NCI-H748 treated with DMSO at 0.1 percent for 48 hours (cell line): ENCODE data around the gene ZNF263.

Experiments
- DNase-seq: peaks from one replicate; lab custom pipeline; 2025; lab: John Stamatoyannopoulos, UW

ZNF263 gene

DNA sequence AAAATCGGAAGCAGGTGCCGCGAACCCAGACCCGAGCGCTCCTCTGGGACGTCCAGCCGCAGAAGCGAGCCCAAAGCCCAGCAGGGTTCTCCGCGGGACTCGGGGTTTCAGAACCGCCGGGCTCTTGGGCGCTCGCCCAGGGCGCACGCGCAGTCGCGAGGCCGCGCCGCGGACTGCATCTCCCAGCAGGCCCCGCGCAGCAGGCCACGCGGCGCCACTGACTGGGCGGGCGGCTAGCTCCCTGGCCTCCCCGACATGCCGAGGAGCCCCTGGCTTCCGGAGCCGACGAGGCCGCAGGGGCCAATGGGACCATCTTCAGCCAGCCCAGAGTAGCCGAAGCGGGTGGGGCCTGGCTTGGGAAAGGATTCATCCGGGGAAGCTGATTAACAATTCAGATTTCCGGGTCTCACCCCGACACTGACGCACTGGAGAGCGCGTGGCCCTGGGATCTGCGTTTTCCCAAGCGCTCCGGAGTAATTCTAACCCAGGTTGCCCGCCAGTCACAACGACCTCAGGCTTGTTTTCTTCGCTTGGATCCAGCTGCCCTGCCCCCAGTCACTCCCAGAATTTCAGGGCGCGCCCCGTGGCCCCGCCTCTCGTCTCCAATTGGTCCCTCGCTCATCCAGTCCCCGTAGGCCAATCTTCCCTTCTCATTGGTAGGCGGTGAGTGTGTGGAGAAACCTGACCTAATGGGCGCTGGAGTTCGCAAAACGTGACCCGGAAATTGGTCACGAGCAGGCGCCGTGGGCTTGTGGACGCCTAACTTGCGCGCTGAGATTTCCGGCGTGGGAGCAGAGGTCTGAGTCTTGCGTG, at the start of gene ZNF263:
Gene ZNF263, plus strand, starts transcription at position 762 of the 813 bp plus-strand sequence. CDS start 328 bp downstream, outside the sequence.
- DNase-seq = peak; percentile 92

DNA sequence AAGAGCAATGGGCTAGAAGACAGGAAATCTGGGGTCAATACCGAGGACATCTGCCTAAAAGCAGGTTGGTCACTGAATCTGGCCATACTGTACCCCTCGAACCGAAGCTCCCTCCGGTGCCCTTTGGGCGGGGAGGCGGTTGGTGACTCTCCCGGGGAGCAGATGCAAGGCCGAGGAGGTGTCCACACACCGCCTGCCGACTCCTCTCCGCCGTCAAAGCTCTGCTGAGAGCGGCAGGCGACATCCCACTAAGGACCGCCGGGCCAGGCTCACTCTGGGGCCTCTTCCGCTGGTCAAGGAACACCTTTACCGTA, 48.8 kb upstream of the ZNF263 start:
- no peak for DNase-seq

DNA sequence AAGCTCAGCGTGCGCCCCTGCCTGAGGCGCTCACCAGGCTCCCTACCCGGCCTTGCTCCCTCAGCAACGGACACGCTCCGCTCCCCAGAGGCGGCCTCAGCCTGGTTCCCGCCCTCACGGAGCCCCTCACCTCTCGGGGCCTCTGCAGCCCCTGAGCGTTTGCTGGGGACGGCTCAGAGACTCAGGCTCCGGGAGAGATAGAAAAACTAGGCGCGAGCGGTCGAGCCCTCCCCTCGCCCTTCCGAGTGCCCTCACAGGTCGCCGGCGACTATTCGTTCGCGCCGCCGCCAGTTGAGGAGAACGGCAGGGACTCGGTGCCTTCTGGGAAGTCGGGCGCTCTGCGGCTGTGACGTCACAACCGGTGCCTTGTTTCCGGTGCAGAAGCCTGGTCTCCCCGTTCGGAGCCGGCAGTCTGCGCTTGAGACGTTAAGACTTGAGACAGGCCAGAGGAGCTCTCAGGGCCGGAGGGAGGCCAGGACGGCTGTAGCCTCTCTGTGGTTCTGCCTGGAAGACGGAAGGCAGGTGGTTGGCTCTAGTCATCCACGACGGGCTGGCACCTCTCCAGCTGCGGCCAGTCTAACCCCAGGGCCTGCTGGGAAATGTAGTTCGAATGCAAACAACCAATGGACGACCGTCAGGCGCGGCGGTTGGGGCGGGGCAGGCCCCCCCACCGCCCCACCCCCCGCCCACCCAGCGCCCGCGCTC, 48.3 kb upstream of the ZNF263 start, which contains the start of gene ZNF200:
Gene ZNF200, minus strand, starts transcription at position 302 of the 705 bp plus-strand sequence. CDS start 1,403 bp downstream, outside the sequence.
- peak; percentile 43 for DNase-seq

DNA sequence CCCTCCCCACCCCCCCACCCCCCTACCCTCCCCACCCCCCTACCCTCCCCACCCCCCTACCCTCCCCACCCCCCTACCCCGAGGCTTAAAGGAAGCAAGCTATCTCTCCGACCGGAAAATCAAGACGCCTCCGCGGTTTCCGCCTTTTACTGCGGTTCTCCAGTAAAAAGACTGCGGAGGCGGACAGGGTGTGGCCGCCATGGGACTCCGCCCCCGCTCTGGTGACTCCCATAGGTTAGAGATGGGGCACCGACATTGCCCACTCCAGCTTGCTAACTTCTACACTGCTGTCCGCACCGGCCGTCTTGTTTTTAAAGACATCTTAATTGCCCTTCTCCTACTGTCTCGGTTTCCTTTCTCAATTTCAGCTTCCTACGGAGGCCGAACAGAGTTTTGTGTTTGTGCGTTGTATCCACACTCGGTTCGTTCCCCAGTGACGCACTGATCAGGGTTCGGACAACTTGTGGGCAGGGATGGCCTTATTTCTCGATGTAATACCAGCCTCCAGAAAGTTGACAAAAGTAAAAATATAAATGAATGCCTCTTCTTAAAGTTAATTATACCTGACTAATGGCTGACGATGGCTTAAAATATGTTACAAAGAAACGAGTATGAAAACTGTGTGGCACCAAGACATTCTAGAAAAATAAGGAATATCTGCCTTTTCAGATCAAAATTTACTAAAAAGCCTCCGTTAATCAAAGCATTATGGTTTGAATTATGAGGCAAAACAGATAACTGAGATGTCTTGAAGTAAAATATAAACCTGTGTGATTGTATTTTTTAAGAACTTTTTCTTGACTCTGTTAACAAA, 47.2 kb upstream of the ZNF263 start:
- no peak for DNase-seq

DNA sequence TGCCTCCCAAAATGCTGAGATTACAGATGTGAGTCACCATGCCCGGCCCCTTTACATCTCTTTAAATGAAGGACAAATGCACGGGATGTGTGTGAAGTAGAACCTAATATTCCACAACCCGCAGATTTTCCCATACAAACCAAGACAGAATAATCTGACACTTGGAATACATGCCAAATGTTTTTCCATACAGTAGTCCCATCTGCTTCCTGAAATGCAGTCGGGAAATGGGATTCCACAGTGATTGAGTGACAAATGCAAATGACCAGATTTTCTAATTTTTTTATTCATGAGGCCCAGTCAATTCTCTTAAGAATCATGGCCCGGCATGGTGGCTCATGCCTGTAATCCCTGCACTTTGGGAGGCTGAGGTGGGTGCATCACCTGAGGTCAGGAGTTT, 41.5 kb upstream of the ZNF263 start:
- DNase-seq = no peak

DNA sequence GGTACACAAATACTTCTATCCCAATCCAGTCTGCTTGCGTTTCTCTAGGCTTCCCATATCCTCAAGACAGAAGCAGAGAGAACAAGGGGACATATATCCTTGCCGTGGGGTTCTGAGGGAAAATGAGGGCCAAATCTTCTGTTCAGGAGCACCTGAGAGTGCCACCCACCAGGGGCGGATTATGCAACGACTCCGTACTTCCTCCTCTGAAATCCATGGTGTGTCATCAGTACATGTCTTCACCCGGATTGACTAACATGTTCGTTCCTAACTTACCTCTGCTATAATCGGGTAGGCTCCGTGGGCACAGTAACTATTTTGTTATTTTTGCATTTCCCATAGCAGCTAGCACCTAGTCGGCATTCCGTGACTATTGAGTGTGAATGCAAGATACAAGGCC, 40.6 kb upstream of the ZNF263 start:
- no peak for DNase-seq

DNA sequence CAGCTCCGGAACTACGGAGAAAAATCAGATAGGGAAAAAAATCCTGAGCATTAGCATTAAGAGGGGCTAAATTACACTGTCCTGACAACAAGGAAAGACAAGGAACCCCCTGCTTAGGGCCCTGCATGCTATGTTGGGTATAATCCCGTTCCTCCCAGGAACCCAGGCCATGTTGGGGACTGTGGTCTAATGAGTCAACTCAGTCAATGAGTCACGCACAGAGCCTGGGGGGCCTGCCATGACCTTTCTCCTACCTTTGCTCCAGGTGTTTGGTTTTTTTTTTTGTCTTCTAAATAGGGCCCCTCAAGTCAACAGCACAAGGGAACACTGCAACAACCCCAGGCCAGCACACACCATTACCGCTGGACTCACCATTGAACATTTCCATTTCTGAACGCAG, 39.4 kb upstream of the ZNF263 start:
- DNase-seq = no peak

DNA sequence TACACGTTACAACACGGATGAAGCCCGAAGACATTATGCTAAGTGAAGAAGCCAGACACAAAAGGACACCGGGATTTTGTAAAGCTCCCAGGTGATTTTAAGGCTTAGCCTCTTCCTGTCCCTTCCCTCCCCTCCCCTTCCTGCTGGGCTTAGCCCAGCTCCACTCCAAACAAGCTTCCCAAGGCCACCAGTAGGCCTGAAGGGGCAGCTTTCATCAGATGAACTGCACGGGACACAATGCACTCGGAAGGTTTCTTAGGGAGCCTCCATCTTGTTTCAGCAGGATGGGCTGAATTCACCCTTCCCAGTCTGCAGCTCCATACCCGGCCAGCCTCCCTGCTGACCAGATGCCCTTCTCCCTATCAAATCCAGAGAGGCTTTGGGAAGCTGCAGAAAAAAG, 37.3 kb upstream of the ZNF263 start:
- DNase-seq = no peak

DNA sequence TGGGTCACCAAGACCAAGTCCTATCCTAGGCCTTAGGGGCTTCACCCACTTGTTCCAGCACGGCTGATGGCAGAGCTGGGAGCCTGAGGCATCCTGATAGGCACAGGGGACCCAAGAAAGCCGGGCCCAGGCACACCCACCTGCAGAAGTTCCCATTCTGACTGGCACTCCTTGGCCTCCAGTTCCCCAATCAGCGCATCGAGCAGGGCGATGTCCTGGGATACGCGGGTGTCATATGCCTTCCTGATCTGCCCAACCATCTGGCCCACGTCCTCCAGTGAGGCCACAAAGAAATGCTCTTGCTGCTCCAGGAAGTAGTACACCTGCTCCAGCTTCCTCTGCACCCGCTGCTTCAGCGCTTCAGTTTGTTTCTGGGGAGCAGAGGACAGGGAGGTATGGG, 36.4 kb upstream of the ZNF263 start:
- no peak for DNase-seq

DNA sequence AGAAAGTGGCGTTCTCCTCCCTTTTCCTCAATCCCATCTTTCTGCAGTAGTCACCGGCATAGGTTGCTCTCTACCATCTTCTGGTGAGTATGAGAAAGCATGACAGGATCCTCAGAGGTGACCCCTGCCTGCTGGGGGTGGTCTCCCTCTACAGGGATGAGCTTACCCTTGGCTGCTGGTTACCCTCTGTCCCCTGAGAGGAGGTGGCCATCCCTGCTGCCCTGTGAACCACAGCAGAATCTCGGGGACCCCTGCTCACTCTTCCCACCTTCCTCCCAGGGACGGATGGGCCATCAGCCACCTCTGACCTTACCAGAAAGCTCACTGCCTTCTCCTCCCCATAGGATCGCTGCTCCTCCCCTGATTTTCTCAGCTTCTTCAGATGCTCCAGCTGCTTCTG, 34.7 kb upstream of the ZNF263 start:
- DNase-seq = no peak

DNA sequence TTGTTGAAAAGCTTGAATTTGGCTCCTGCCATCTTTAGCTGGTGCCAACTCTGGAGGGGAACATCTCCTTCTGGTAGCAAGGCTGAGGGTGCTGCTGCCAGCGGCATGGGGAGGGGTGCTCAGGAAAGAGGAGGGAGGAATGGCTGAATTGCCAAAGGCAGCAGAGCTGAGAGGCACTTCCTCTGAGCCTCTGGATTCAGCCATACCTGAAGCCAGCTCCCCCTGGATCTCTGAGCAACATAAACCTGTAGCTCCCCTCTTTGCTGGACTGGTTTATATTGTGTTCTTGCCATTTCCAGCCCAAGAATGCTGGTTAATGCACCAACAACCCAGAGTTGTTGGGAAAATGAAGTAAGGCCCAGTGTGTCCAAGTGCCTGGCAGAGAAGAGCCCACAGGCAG, 34.3 kb upstream of the ZNF263 start:
- no peak for DNase-seq

DNA sequence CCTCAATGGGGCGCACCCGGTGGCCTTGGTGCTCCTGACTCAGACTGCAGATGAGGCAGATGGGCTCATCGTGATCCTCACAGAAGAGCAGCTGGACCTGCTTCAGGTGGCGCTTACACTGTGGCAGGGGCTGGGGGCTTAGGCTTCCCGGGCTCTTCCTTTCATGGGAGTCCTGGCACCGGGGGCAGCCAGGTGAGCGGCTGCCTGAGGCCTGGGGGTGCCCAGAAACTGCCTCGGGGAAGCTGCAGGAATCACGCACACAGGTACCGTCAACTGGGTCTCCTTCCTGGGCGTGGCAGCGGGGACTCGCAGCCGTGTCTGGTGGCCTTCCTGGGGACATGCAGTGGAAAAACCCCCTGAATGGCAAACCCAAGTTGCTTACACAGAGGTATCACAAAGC, 33.8 kb upstream of the ZNF263 start:
- DNase-seq = no peak

DNA sequence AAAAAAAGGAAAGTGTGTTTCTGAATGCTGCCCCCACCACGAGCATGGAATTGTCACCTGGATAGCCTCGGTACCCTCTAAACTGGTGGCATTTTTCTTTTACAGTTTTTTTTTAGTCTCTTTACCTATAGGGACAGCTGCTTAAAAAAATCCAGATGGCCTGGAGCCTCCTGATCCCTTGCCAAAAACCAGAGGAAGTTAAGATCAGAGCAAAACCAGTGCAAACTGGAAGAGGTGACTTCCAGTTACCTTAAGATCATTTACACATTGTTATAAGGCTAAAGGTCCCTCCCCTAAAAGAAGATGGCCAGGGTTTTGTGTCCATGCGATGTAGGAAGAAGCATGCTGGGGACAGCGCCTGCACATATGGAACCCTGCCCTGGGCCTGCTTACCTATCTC, 30.3 kb upstream of the ZNF263 start:
- no peak for DNase-seq

DNA sequence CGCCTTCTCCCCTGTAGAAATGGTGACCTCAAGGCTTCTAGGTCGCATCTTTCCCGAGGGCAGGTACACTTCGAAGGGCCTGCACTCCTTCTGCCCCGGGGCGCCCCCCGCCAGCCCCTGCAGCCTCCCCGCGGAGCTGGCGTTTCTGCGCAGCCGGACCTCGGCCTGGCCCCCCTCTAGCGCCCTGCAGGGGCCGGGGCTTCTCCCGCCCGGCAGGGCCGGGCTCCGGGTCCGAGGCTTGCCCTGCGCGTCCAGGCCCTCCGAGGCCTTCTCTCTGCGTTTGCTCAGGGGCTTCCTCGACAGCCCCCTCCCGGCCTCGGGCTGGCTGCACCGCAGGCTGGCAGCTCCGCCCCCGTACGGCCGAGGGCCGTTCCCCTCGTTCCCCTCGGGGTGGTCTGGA, 29.0 kb upstream of the ZNF263 start:
- no peak for DNase-seq

DNA sequence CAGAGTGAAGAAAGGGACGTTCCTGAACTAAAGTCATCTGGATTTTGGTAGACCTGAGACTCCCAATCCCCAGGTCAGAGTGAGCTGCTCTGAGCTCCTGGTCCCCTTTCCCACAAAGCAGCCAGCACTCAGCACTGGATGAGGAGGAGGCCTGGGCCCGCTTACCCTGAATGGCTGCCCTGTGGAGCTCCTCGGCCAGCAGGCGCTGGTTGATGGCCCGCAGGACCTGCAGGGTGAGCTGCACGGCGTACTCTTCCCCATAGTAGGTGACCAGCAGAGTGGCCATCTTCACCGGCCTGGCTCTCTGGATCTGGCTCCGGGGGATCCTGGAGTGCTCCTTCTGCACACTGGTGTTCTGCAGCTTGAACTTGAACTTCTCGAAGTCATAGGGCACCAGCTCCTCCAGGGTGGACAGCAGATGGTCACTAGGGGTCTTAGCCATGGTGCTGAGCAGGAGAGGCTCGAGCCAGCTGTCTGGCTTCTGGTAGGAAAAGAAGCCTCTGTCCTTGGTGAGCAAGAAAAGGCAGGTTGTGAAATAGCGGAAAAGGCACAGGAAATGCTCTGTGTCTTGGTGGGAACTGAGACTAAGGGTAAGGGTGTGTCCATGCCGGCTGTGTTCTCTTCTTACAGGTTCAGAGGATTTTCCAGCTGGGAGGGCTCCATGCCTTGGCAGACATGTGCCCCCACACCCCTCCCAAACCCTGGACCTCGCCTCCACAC, 27.0 kb upstream of the ZNF263 start, which contains the start of gene MEFV:
Gene MEFV, minus strand, starts transcription at position 488 of the 720 bp plus-strand sequence. Its CDS starts 46 bp downstream, at position 442.
- no peak for DNase-seq

DNA sequence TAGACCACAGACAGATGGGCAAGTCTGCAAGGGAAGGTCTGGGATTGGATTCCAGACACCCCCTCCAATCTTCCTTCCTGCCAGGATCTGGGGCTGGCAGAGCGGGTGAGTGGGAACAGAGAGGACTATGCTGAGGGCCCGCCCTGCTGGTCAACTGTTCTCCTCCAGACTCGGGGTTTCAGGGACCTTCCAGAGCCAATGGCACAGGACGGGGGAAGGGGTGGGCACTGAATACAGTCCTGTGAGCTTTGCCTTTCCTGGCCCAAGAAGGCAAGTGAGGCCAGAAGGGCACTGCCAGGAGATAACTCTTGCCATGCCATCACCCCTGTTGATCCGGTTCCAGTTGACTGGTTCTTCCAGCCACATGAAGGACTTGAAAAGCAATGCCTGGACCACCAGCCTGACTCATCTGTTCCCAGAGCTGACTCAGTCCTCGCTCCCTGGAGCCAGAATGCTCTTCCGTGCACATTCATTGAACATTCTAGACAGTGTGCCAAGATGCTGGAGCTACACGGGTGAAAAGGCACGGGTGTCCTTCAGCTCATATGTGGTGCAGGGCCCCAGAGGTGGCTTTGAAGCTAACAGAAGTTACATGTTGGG, 26.3 kb upstream of the ZNF263 start:
- DNase-seq = no peak

DNA sequence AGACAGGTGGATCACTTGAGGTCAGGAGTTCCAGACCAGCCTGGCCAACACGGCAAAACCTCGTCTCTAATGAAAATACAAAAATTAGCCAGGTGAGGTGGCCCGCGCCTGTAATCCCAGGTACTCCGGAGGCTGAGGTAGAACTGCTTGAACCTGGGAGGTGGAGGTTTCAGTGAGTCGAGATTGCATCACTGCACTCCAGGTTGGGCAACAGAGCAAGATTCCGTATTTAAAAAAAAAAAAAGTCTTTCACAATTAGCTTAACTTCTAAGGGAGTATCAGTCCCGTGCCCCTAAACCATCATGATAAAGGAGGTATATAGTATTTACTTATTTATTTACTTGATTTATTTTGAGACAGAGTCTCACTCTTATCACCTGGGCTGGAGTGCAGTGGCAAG, 23.5 kb upstream of the ZNF263 start:
- DNase-seq = no peak

DNA sequence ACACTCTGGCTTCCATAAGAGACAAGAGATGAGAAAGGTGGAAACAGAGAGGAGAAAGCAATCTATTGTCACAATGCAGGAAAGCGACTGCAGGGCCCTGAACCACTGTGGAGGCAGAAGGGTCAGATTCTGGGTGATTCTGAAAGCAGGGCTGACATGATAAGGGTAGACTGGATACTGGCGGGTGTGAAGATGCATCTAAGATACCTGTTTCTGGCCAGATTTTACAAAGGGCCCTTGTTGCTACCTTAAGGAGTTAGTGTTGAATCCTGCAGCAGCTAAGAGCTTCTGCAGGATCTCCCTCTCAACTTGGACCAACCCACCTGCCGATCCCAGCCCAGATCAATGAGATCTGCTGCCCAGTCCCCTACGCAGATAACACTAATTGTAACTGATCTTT, 20.8 kb upstream of the ZNF263 start:
- no peak for DNase-seq

DNA sequence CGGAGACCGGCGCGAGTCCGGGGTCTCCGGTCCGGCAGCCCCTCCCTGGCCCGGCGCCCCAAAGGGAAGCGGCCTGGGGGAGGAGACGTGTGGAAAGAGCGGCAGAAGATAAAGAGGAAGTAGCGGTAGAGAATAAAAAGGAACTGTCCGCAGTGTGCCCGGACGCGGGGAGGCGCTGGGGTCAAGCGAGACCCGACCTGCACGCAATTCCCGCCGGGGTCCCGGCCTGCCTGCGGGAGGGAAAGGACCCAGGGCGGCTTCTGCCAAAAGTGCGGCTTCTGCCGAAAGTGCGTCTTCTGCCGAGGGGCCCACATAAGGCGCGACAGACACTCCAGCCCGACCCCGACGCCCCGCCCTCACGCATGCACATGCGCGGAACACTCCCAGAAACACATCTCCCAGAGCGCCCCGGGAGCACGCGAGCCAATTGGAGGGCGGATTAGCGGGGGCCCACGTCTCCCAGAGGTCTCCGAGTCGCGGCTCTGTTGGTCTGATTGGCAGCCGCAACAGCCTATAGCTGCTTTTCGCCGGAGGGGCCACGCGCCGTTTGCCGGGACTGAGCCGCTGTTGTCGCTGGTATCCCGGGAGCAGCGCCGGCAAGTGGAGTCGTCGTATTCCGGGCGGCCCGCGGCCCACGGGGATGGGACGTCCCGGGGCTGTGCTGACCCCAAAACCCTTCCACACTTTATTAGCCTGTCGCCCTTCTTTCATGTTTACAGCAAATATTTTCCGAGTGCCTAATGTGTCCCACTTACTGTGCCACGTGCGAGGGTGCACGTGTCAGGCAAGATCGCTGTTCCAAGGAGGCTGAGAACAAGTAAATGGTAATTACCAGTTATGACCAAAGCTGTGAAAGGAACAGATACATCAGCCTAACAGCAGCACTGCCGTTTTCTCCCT, 18.9 kb upstream of the ZNF263 start:
- peak; percentile 76 for DNase-seq

DNA sequence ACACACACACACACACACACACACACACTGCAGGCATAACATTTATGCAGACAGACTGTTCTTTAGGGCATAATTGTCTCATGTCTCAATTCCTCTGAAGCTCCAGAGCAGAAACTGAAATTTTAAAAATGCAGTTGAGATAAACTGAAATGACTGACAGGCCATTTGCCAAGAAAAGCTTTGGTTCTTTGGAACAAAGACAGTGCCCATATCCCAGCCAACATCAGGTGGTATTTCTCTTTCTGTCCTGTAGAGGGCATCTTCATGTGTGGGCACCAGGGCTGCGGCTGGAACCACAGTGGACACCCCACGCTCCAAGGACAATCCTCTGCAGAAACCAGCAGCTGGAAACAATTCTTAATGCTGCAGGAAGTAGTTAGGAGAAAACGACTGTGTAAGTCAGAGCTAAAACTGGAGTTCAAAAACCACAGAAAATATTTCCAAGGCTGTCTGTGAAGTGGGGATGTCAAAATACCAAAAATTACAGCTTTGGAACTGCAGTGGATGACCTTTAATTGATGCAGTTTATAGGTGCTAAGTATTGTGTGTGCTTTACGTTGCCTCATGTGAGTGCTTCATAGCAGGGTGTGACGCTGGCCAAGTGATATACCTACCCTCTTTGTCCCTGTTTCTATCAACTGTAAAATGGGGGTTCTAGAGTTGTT, 16.3 kb upstream of the ZNF263 start:
- DNase-seq = peak; percentile 22
